SK-N-SH treated with all-trans-retinoic acid at 6 μM for 48 hours (cell line): Measurements from ENCODE around the gene NSUN2.

ENCODE experiments used
- ATAC-seq: fragments of 200-7000 bp; cut with Tn5 transposase; 3 replicates; pipeline ENCODE4 v1.9.1; 2020; ENCODE audit warnings: mild to moderate bottlenecking, moderate library complexity
- ARNTL ChIP-seq: fragments of 450-650 bp; formaldehyde crosslinking; IDR thresholded peaks from 2 replicates; pipeline ENCODE4 v1.5.0; 2020; ENCODE audit warnings: low read depth, mild to moderate bottlenecking, moderate library complexity, borderline replicate concordance
- BACH2 ChIP-seq: fragments of 250-450 bp; sonication (Bioruptor Pico); IDR thresholded peaks from 2 replicates; pipeline ENCODE4 v1.9.0; 2021; ENCODE audit warnings: mild to moderate bottlenecking, borderline replicate concordance
- CSDC2 ChIP-seq: fragments of 250-450 bp; sonication (Bioruptor Pico); IDR thresholded peaks from 2 replicates; pipeline ENCODE4 v1.5.0; 2020; ENCODE audit warnings: mild to moderate bottlenecking, moderate library complexity
- ESRRG ChIP-seq: fragments of 250-450 bp; sonication (Bioruptor Pico); IDR thresholded peaks from 2 replicates; pipeline ENCODE4 v1.6.1; 2021; ENCODE audit warnings: mild to moderate bottlenecking
- ISL1 ChIP-seq: fragments of 250-450 bp; sonication (Bioruptor Pico); IDR thresholded peaks from 2 replicates; pipeline ENCODE4 v2.1.2; 2022; ENCODE audit warnings: mild to moderate bottlenecking, moderate library complexity
- OSR1 ChIP-seq: fragments of 250-450 bp; sonication (Bioruptor Pico); IDR thresholded peaks from 2 replicates; pipeline ENCODE4 v1.8.0; 2022; ENCODE audit warnings: moderate library complexity, mild to moderate bottlenecking, inconsistent platforms
- RARB ChIP-seq: fragments of 250-450 bp; sonication (Bioruptor Pico); IDR thresholded peaks from 2 replicates; pipeline ENCODE4 v1.8.0; 2021; ENCODE audit warnings: mild to moderate bottlenecking, moderate library complexity
- SNAI2 ChIP-seq: fragments of 250-450 bp; sonication (Bioruptor Pico); IDR thresholded peaks from 2 replicates; pipeline ENCODE4 v1.5.0; 2020; ENCODE audit warnings: mild to moderate bottlenecking, moderate library complexity
- TCF4 ChIP-seq: fragments of 250-450 bp; sonication (Bioruptor Pico); IDR thresholded peaks from 2 replicates; pipeline ENCODE4 v1.8.0; 2021; ENCODE audit warnings: mild to moderate bottlenecking, moderate library complexity, borderline replicate concordance
- TOX ChIP-seq: fragments of 250-450 bp; sonication (Bioruptor Pico); IDR thresholded peaks from 2 replicates; pipeline ENCODE4 v1.8.0; 2021; ENCODE audit warnings: mild to moderate bottlenecking, moderate library complexity, borderline replicate concordance
- ZFP3 ChIP-seq: fragments of 250-450 bp; sonication (Bioruptor Pico); IDR thresholded peaks from 2 replicates; pipeline ENCODE4 v1.5.0; 2020; ENCODE audit warnings: mild to moderate bottlenecking, moderate library complexity
- ZFP30 ChIP-seq: fragments of 450-650 bp; formaldehyde crosslinking; IDR thresholded peaks from 2 replicates; pipeline ENCODE4 v1.5.0; 2022; ENCODE audit warnings: mild to moderate bottlenecking, moderate library complexity
- ZNF565 ChIP-seq: fragments of 450-650 bp; formaldehyde crosslinking; conservative IDR thresholded peaks from 2 replicates; pipeline ENCODE4 v1.5.0; 2020; ENCODE audit warnings: low read depth, mild to moderate bottlenecking, moderate library complexity
- ZNF70 ChIP-seq: fragments of 450-650 bp; formaldehyde crosslinking; IDR thresholded peaks from 2 replicates; pipeline ENCODE4 v1.5.0; 2020; ENCODE audit warnings: mild to moderate bottlenecking, moderate library complexity
- ZNF8 ChIP-seq: fragments of 450-650 bp; formaldehyde crosslinking; IDR thresholded peaks from 2 replicates; pipeline ENCODE4 v1.5.0; 2020; ENCODE audit warnings: mild to moderate bottlenecking, moderate library complexity
- TF ChIP-seq, protein P1 (sequence below): fragments of 250-450 bp; sonication (Bioruptor Pico); IDR thresholded peaks from 2 replicates; pipeline ENCODE4 v1.5.1; 2020; ENCODE audit warnings: low read depth, mild to moderate bottlenecking, moderate library complexity
- TF ChIP-seq, protein P2 (sequence below): fragments of 250-450 bp; sonication (Bioruptor Pico); IDR thresholded peaks from 2 replicates; pipeline ENCODE4 v1.5.0; 2020; ENCODE audit warnings: mild to moderate bottlenecking, moderate library complexity
- TF ChIP-seq, protein P3 (sequence below): fragments of 250-450 bp; sonication (Bioruptor Pico); IDR thresholded peaks from 2 replicates; pipeline ENCODE4 v1.8.0; 2020; ENCODE audit warnings: mild to moderate bottlenecking, moderate library complexity, borderline replicate concordance
- TF ChIP-seq, protein P4 (sequence below): fragments of 250-450 bp; sonication (Bioruptor Pico); IDR thresholded peaks from 2 replicates; pipeline ENCODE4 v1.8.0; 2021; ENCODE audit warnings: low read depth, mild to moderate bottlenecking, moderate library complexity, borderline replicate concordance
- TF ChIP-seq, protein P5 (sequence below): fragments of 250-450 bp; sonication (Bioruptor Pico); IDR thresholded peaks from 2 replicates; pipeline ENCODE4 v1.5.1; 2021; ENCODE audit warnings: mild to moderate bottlenecking, moderate library complexity

NSUN2 gene

DNA sequence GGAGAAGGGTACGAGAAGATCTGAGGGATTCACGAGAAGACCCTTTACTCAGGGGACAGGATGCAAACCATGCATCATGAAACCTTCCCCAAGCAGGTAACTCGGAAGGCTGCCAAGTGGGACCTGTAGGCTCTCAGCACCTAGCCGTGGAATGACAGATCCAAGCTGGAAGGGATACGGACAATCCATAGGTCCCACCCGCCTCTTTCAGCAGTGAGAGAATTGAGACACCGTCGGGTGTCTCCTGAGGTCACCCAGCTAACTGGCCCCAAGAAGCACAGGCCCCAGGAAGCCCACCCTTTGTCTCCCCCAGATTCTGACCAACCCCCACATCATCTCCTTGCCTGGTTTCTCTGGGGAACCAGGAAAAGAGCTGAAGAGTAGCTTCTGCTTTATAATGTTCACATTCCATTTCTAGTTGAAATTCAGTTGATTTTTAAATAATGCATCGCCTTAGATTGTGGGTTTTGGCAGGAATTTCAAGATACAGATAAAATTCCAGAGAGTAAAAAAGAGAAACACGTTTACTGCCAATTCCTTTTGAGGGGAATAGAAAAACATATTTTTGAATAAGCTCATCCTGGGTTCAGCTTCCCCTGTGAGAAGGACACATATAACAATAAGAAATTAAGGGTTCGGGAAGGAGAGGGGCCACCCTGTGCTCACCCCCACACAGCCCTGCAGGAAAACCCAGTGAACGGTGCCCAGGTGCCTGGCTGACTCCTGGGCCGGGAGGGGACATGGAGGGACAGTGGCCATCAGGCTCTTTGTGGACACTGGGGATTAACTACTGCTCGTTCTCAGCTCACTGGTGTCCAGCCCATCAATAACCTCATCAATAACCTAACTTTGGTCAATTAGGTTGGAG lies 51.1 kb downstream of the NSUN2 start (continued):
- no peak for TF ChIP-seq SNAI2 (CRISPR knock-in tag)
- TF ChIP-seq ISL1 (CRISPR knock-in tag) = no peak

DNA sequence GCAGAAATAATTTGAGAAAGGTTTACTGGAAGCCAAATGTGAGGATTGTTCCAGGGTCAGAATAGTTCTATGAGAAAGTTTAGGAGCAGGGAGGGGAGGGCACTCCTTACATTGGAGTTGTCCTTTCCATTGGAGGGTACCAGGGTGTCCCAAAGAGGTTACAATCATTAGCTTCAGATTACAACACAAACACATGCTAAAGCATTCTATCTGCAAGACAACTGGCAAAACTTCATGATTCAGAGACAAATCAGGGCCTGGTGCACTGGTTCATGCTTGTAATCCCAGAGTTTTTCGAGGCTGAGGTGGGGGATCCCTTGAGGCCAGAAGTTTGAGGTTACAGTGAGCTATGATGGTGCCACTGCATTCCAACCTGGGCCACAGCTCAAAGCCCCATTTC lies 51.8 kb downstream of the NSUN2 start:
- TF ChIP-seq CSDC2 (no peak), OSR1 (no peak), ARNTL (no peak)
- TF ChIP-seq, protein P1, sequence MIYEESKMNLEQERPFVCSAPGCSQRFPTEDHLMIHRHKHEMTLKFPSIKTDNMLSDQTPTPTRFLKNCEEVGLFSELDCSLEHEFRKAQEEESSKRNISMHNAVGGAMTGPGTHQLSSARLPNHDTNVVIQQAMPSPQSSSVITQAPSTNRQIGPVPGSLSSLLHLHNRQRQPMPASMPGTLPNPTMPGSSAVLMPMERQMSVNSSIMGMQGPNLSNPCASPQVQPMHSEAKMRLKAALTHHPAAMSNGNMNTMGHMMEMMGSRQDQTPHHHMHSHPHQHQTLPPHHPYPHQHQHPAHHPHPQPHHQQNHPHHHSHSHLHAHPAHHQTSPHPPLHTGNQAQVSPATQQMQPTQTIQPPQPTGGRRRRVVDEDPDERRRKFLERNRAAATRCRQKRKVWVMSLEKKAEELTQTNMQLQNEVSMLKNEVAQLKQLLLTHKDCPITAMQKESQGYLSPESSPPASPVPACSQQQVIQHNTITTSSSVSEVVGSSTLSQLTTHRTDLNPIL (CRISPR knock-in tag) = no peak
- TF ChIP-seq, protein P2, sequence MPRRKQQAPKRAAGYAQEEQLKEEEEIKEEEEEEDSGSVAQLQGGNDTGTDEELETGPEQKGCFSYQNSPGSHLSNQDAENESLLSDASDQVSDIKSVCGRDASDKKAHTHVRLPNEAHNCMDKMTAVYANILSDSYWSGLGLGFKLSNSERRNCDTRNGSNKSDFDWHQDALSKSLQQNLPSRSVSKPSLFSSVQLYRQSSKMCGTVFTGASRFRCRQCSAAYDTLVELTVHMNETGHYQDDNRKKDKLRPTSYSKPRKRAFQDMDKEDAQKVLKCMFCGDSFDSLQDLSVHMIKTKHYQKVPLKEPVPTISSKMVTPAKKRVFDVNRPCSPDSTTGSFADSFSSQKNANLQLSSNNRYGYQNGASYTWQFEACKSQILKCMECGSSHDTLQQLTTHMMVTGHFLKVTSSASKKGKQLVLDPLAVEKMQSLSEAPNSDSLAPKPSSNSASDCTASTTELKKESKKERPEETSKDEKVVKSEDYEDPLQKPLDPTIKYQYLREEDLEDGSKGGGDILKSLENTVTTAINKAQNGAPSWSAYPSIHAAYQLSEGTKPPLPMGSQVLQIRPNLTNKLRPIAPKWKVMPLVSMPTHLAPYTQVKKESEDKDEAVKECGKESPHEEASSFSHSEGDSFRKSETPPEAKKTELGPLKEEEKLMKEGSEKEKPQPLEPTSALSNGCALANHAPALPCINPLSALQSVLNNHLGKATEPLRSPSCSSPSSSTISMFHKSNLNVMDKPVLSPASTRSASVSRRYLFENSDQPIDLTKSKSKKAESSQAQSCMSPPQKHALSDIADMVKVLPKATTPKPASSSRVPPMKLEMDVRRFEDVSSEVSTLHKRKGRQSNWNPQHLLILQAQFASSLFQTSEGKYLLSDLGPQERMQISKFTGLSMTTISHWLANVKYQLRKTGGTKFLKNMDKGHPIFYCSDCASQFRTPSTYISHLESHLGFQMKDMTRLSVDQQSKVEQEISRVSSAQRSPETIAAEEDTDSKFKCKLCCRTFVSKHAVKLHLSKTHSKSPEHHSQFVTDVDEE = no peak
- TF ChIP-seq, protein P3, sequence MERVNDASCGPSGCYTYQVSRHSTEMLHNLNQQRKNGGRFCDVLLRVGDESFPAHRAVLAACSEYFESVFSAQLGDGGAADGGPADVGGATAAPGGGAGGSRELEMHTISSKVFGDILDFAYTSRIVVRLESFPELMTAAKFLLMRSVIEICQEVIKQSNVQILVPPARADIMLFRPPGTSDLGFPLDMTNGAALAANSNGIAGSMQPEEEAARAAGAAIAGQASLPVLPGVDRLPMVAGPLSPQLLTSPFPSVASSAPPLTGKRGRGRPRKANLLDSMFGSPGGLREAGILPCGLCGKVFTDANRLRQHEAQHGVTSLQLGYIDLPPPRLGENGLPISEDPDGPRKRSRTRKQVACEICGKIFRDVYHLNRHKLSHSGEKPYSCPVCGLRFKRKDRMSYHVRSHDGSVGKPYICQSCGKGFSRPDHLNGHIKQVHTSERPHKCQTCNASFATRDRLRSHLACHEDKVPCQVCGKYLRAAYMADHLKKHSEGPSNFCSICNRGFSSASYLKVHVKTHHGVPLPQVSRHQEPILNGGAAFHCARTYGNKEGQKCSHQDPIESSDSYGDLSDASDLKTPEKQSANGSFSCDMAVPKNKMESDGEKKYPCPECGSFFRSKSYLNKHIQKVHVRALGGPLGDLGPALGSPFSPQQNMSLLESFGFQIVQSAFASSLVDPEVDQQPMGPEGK (CRISPR knock-in tag) = no peak
- no peak for ATAC-seq

DNA sequence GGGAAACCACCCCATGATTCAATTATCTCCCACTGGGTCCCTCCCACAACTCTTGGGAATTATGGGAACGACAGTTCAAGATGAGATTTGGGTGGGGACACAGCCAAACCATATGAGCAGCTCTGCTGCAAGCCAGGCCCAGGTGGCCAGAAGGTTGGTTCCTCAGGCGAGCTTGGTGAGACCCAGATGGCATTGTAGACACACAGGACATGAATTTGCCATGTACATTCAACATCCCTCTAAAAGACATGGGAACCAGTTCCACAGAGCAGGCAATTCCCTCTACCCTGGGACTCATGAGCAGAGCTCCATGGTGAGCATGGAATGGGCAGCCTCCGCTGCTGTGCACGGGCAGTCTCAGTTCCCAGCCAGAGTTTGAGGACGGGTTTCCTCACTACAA lies 53.3 kb downstream of the NSUN2 start:
- TF ChIP-seq ESRRG (CRISPR knock-in tag) (no peak), TCF4 (CRISPR knock-in tag) (no peak)
- TF ChIP-seq, protein P4, sequence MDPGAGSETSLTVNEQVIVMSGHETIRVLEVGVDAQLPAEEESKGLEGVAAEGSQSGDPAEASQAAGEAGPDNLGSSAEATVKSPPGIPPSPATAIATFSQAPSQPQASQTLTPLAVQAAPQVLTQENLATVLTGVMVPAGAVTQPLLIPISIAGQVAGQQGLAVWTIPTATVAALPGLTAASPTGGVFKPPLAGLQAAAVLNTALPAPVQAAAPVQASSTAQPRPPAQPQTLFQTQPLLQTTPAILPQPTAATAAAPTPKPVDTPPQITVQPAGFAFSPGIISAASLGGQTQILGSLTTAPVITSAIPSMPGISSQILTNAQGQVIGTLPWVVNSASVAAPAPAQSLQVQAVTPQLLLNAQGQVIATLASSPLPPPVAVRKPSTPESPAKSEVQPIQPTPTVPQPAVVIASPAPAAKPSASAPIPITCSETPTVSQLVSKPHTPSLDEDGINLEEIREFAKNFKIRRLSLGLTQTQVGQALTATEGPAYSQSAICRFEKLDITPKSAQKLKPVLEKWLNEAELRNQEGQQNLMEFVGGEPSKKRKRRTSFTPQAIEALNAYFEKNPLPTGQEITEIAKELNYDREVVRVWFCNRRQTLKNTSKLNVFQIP (CRISPR knock-in tag) = no peak
- TF ChIP-seq, all 23 proteins: peak for 0
- no peak for ATAC-seq

DNA sequence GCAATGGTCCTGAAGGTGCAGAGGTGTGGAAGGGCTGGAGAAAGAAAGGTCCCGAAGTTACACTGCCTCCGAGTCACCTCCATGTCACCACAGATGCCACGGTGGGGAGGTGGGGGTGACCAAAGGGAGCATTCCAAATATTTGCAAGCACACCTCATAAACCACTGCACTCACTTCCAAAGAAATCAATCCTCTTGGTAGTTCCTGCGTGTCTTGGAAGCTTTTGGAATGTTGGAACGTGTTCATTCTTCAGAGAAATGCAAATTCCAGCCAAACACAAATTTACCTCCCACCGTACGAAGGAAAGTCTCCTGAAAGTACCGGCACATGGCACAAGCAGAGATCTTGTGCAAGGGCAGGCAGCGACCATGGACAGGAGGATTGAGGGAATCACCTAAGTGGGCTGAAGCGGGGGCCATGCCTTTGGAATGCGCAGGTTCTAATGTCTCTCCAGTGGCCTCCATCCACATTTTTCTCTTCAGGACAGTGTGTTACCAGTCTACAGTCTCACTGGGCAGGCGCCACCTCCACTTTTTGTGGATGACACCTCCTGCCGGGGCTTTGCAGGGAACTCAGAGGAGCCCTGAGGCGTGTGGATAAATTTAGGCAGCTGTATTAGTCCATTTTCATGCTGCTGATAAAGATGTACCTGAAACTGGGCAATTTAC lies 54.0 kb downstream of the NSUN2 start:
- ATAC-seq = no peak
- TF ChIP-seq BACH2 (CRISPR knock-in tag) (no peak), ZNF70 (CRISPR knock-in tag) (no peak), ZFP3 (CRISPR knock-in tag) (no peak), SNAI2 (CRISPR knock-in tag) (no peak), ZFP30 (no peak), TCF4 (CRISPR knock-in tag) (no peak), ZNF565 (CRISPR knock-in tag) (no peak), ZNF8 (CRISPR knock-in tag) (no peak), ESRRG (CRISPR knock-in tag) (no peak), CSDC2 (no peak), ISL1 (CRISPR knock-in tag) (no peak), OSR1 (no peak), RARB (CRISPR knock-in tag) (no peak), TOX (CRISPR knock-in tag) (no peak)
- TF ChIP-seq, protein P2 = no peak
- TF ChIP-seq, protein P5, sequence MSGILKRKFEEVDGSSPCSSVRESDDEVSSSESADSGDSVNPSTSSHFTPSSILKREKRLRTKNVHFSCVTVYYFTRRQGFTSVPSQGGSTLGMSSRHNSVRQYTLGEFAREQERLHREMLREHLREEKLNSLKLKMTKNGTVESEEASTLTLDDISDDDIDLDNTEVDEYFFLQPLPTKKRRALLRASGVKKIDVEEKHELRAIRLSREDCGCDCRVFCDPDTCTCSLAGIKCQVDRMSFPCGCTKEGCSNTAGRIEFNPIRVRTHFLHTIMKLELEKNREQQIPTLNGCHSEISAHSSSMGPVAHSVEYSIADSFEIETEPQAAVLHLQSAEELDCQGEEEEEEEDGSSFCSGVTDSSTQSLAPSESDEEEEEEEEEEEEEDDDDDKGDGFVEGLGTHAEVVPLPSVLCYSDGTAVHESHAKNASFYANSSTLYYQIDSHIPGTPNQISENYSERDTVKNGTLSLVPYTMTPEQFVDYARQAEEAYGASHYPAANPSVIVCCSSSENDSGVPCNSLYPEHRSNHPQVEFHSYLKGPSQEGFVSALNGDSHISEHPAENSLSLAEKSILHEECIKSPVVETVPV (CRISPR knock-in tag) = no peak
- TF ChIP-seq, protein P3 (CRISPR knock-in tag) = no peak
